Measurements from ENCODE around the gene GMEB2. TPM values are rescaled to one million over a fixed set of nuclear protein-coding genes. Genes with fewer than 3 reads are reported as not detected.

GMEB2 gene
- total and polyA plus RNA-seq, 10 of the 15 experiments (the other 5 are each of a cell fraction or from before 2014, with no cell fraction given): 0.08 to 15.1 (median 6.9) TPM

GRCh38 chr20:63664143-63664851, 37.4 kb upstream of the GMEB2 start:
- H3K27me3 ChIP-seq (replicated peaks in 1 of 2; ENCODE audit: control insufficient read depth in 2 of 2, insufficient read depth in 2 of 2, low read length in 1 of 2): no peaks in the 10 kb centered on the region
- FAIRE-seq (no peak), ATAC-seq (no peak), DNase-seq (ENCODE audit: low read depth, low spot score) (no peak)
- ChIA-PET POLR2A (no interaction called here), RAD21 (ENCODE audit: unreplicated experiment) (no interaction called here), SMC1A (ENCODE audit: uncharacterized antibody, unreplicated experiment) (no interaction called here), CTCF (no interaction called here)
- H4K20me1 ChIP-seq (ENCODE audit: control insufficient read depth, insufficient read depth): no peaks in the 10 kb centered on the region
- intact Hi-C loops (cut with micrococcal nuclease; ENCODE audit: unreplicated experiment): no loop called here
- no peak overlapping the region for H3K27ac ChIP-seq (ENCODE audit: control insufficient read depth, insufficient read depth)
- H2AFZ ChIP-seq (ENCODE audit: control insufficient read depth, low read depth, low read length): no peak overlapping the region
- WGBS (ENCODE audit: insufficient coverage, insufficient replicate concordance, low lambda C conversion rate, missing lambda C conversion rate): 91% methylated on average over 22 of the region's 22 CpGs
- in situ Hi-C loops (cut with MboI): no loop called here
- peaks cover 6% of the 10 kb centered on the region for H3K4me1 ChIP-seq (ENCODE audit: control insufficient read depth, insufficient read depth, low read length)
- H3K79me2 ChIP-seq (ENCODE audit: control insufficient read depth, insufficient read depth, low read length): peaks cover 2% of the 10 kb centered on the region
- peaks cover 8 to 18% of the 10 kb centered on the region in 2 experiments; a peak in 3 of 4 replicates for H3K36me3 ChIP-seq (ENCODE audit: control insufficient read depth in 2 of 2, insufficient read depth in 2 of 2, low read length in 1 of 2)
- no peak overlapping the region for H3K4me3 ChIP-seq
- H3K4me2 ChIP-seq (ENCODE audit: control insufficient read depth, insufficient read depth): no peak overlapping the region
- H3K9me3 ChIP-seq (replicated peaks; ENCODE audit: control insufficient read depth, insufficient read depth, low read length): no peaks in the 10 kb centered on the region
- no TSS peak for BruUV-seq (replicated peaks)
- no peak overlapping the region for H3K9ac ChIP-seq (ENCODE audit: control insufficient read depth, insufficient read depth, low read length)
- TF ChIP-seq GABPA (IDR thresholded peaks at IDR 0.05; ENCODE audit: low read depth) (no peak), PBX3 (IDR thresholded peaks at IDR 0.05; ENCODE audit: insufficient replicate concordance, low read depth, low read length) (no peak), RBBP5 (conservative IDR thresholded peaks at IDR 0.05) (no peak), DPF2 (IDR thresholded peaks at IDR 0.05) (no peak), ESRRA (IDR thresholded peaks at IDR 0.05; ENCODE audit: low read length) (no peak), PAX8 (IDR thresholded peaks at IDR 0.05) (no peak), ELK1 (IDR thresholded peaks at IDR 0.05; ENCODE audit: low read depth, low read length) (no peak), IRF4 (IDR thresholded peaks at IDR 0.05; ENCODE audit: low read depth, low read length) (no peak), RELB (IDR thresholded peaks at IDR 0.05; ENCODE audit: low read depth) (no peak), SRF (IDR thresholded peaks at IDR 0.05; ENCODE audit: low read depth in 2 of 2, low read length in 2 of 2) (no peak), SMAD1 (IDR thresholded peaks at IDR 0.05; ENCODE audit: low read depth, partially characterized antibody) (no peak), SREBF1 (IDR thresholded peaks at IDR 0.05; ENCODE audit: low read length) (no peak), NFYB (IDR thresholded peaks at IDR 0.05; ENCODE audit: insufficient read depth, low read depth, low read length) (no peak), EGR1 (IDR thresholded peaks at IDR 0.05; ENCODE audit: borderline replicate concordance in 1 of 2, low read depth in 2 of 2, low read length in 2 of 2) (no peak), ZSCAN29 (IDR thresholded peaks at IDR 0.05) (no peak), ZNF274 (IDR thresholded peaks at IDR 0.05; ENCODE audit: insufficient read depth, insufficient read length) (no peak)
- TF ChIP-seq, protein P1, sequence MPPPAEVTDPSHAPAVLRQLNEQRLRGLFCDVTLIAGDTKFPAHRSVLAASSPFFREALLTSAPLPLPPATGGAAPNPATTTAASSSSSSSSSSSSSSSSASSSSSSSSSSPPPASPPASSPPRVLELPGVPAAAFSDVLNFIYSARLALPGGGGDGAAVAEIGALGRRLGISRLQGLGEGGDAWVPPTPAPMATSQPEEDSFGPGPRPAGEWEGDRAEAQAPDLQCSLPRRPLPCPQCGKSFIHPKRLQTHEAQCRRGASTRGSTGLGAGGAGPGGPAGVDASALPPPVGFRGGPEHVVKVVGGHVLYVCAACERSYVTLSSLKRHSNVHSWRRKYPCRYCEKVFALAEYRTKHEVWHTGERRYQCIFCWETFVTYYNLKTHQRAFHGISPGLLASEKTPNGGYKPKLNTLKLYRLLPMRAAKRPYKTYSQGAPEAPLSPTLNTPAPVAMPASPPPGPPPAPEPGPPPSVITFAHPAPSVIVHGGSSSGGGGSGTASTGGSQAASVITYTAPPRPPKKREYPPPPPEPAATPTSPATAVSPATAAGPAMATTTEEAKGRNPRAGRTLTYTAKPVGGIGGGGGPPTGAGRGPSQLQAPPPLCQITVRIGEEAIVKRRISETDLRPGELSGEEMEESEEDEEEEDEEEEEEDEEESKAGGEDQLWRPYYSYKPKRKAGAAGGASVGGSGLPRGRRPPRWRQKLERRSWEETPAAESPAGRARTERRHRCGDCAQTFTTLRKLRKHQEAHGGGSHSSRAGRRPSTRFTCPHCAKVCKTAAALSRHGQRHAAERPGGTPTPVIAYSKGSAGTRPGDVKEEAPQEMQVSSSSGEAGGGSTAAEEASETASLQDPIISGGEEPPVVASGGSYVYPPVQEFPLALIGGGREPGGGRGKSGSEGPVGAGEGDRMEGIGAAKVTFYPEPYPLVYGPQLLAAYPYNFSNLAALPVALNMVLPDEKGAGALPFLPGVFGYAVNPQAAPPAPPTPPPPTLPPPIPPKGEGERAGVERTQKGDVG (CRISPR knock-in tag; IDR thresholded peaks at IDR 0.05): no peak
